OCI-LY1 (cell line): Measurements from ENCODE around the gene AMIGO2.

ENCODE experiments used
- CTCF ChIP-seq: fragments of 200-600 bp; sonication (generic), shearing (Covaris generic); IDR thresholded peaks from 2 replicates; pipeline ENCODE4 v1.5.1; 2017; ENCODE audit warnings: mild to moderate bottlenecking, antibody characterized with exemption, low read length, moderate library complexity, mixed read lengths
- EZH2 ChIP-seq: fragments of 200-600 bp; sonication (generic), shearing (Covaris generic); IDR thresholded peaks from 2 replicates; pipeline ENCODE4 v1.8.0; 2017; ENCODE audit warnings: borderline replicate concordance, mixed run types, mild to moderate bottlenecking, antibody characterized with exemption, low read length, moderate library complexity, mixed read lengths

GRCh38 chr12:47065546-47065945 lies 14.2 kb downstream of the AMIGO2 start:
- TF ChIP-seq CTCF (no peak), EZH2 (no peak)
